ENCODE results near the gene TYSND1. TPM values are rescaled to one million over a fixed set of nuclear protein-coding genes. Genes with fewer than 3 reads are reported as not detected.

TYSND1 gene
- total RNA-seq, 1 experiment from 2014 or later = 39.3 TPM

GRCh38 chr10:70147259-70147625, 742 bp upstream of the TYSND1 start:
- TF ChIP-seq SIN3A (IDR thresholded peaks at IDR 0.05; ENCODE audit: borderline replicate concordance, insufficient read depth, low read depth, low read length) (no peak), CTCF (IDR thresholded peaks at IDR 0.05) (no peak), POLR2AphosphoS5 (IDR thresholded peaks at IDR 0.05; ENCODE audit: low read depth, low read length) (no peak)
- CTCF ChIA-PET = interaction anchor here (0.5 to 2.1 kb wide), 4 partner anchors 11 to 107 kb away, joined by 4 to 18 read pairs (median 6); partner anchors contain the start of gene SAR1A
- peak overlapping the region; percentile 89 for H3K27ac ChIP-seq (ENCODE audit: low read length)

GRCh38 chr10:70145666-70146488, 623 bp downstream of the TYSND1 start:
- H3K36me3 ChIP-seq (ENCODE audit: control insufficient read depth, insufficient read depth, low read length) = peaks cover 6% of the 10 kb centered on the region
- peak; percentile 76; the same call in 1 of the 2 replicates for TF ChIP-seq SIN3A (IDR thresholded peaks at IDR 0.05; ENCODE audit: borderline replicate concordance, insufficient read depth, low read depth, low read length)
- no peak for TF ChIP-seq TCF7L2 (IDR thresholded peaks at IDR 0.05; ENCODE audit: low read depth, low read length)
- TF ChIP-seq CTCF (IDR thresholded peaks at IDR 0.05) = peak; percentile 86
- no peak; the same call in 1 of the 2 replicates for TF ChIP-seq POLR2AphosphoS5 (IDR thresholded peaks at IDR 0.05; ENCODE audit: low read depth, low read length)
- ChIA-PET CTCF (interaction anchor here (0.5 to 2.1 kb wide), 12 partner anchors 13 to 1512 kb away, joined by 3 to 18 read pairs (median 5); partner anchors contain the start of gene SAR1A), POLR2A (interaction anchor here (0.6 to 0.9 kb wide), 5 partner anchors 11 to 360 kb away, joined by 3 to 5 read pairs (median 4); partner anchors contain the start of gene SAR1A)
- H3K9me3 ChIP-seq (ENCODE audit: control insufficient read depth, insufficient read depth, low read depth, low read length) = no peaks in the 10 kb centered on the region
- H3K27me3 ChIP-seq (ENCODE audit: control insufficient read depth, insufficient read depth, low read length) = no peaks in the 10 kb centered on the region
- no TSS peak for BruUV-seq (replicated peaks)
- H3K27ac ChIP-seq (ENCODE audit: low read length) = peak overlapping the region; percentile 89
- DNase-seq (ENCODE audit: low read depth, low spot score) = no peak
- H3K4me3 ChIP-seq (ENCODE audit: low read depth in 2 of 2, low read length in 2 of 2) = peak overlapping the region; percentile 69 to 85
- peak; percentile 81 for ATAC-seq
- in situ Hi-C loops (cut with HindIII; ENCODE audit: low pct_unique_long_range_greater_than_20kb, low sequenced_read_pairs) (no loop called here), intact Hi-C loops (cut with micrococcal nuclease; ENCODE audit: unreplicated experiment) (no loop called here)
- H3K4me1 ChIP-seq (ENCODE audit: control insufficient read depth, insufficient read depth, low read length) = peaks cover 12% of the 10 kb centered on the region

More at GRCh38 chr10:70147259-70147625, 742 bp upstream of the TYSND1 start:
- Histone ChIP-seq H3K36me3 (ENCODE audit: control insufficient read depth, insufficient read depth, low read length) (peaks cover 16% of the 10 kb centered on the region), H3K9me3 (ENCODE audit: control insufficient read depth, insufficient read depth, low read depth, low read length) (no peaks in the 10 kb centered on the region), H3K27me3 (ENCODE audit: control insufficient read depth, insufficient read depth, low read length) (no peaks in the 10 kb centered on the region), H3K4me1 (ENCODE audit: control insufficient read depth, insufficient read depth, low read length) (peaks cover 12% of the 10 kb centered on the region), H3K4me3 (ENCODE audit: low read depth in 2 of 2, low read length in 2 of 2) (peak overlapping the region; percentile 69 to 85)
- BruUV-seq (replicated peaks) = TSS peak; percentile 94
- DNase-seq (ENCODE audit: low read depth, low spot score) = no peak
- POLR2A ChIA-PET = interaction anchor here (0.7 kb wide), 1 partner anchor 639 kb away, joined by 4 read pairs; no protein-coding TSS in a partner anchor
- intact Hi-C loops (cut with micrococcal nuclease; ENCODE audit: unreplicated experiment) (no loop called here), in situ Hi-C loops (cut with HindIII; ENCODE audit: low pct_unique_long_range_greater_than_20kb, low sequenced_read_pairs) (no loop called here)
- ATAC-seq = no peak

GRCh38 chr10:70145166-70145665, 1.3 kb downstream of the TYSND1 start:
- DNase-seq (ENCODE audit: low read depth, low spot score) (no peak), ATAC-seq (no peak)
- Histone ChIP-seq H3K4me3 (ENCODE audit: low read depth in 2 of 2, low read length in 2 of 2) (peak overlapping the region; percentile 69 to 85), H3K27me3 (ENCODE audit: control insufficient read depth, insufficient read depth, low read length) (no peaks in the 10 kb centered on the region), H3K4me1 (ENCODE audit: control insufficient read depth, insufficient read depth, low read length) (peaks cover 12% of the 10 kb centered on the region), H3K9me3 (ENCODE audit: control insufficient read depth, insufficient read depth, low read depth, low read length) (no peaks in the 10 kb centered on the region), H3K27ac (ENCODE audit: low read length) (peak overlapping the region; percentile 89), H3K36me3 (ENCODE audit: control insufficient read depth, insufficient read depth, low read length) (peaks cover 1% of the 10 kb centered on the region; the same call in 1 of the 2 replicates)
- ChIA-PET POLR2A (no interaction called here), CTCF (interaction anchor here (0.7 to 1.9 kb wide), 2 partner anchors 29 to 80 kb away, joined by 4 to 18 read pairs; no protein-coding TSS in a partner anchor)
- in situ Hi-C loops (cut with HindIII; ENCODE audit: low pct_unique_long_range_greater_than_20kb, low sequenced_read_pairs) = no loop called here
- BruUV-seq (replicated peaks) = no TSS peak
- intact Hi-C loops (cut with micrococcal nuclease; ENCODE audit: unreplicated experiment) = no loop called here
- no peak for TF ChIP-seq TCF7L2 (IDR thresholded peaks at IDR 0.05; ENCODE audit: low read depth, low read length)
- TF ChIP-seq SIN3A (IDR thresholded peaks at IDR 0.05; ENCODE audit: borderline replicate concordance, insufficient read depth, low read depth, low read length) = no peak
- no peak for TF ChIP-seq REST (IDR thresholded peaks at IDR 0.05; ENCODE audit: insufficient read depth in 1 of 2, low read depth in 2 of 2, low read length in 1 of 2)
- no peak for TF ChIP-seq POLR2AphosphoS5 (IDR thresholded peaks at IDR 0.05; ENCODE audit: low read depth, low read length)
- TF ChIP-seq CTCF (IDR thresholded peaks at IDR 0.05) = no peak

All from Panc1 (cell line).